GM12878 (cell line): Measurements from ENCODE around the gene GRK5. TPM values are rescaled to one million over a fixed set of nuclear protein-coding genes. Genes with fewer than 3 reads are reported as not detected.
A peak's percentile ranks its signal among the peaks of the same experiment; 100 is the strongest.

ENCODE experiments used
- ATAC-seq: fragments of 200-7000 bp; cut with Tn5 transposase; 3 replicates; pipeline ENCODE4 v1.9.1; 2020; ENCODE audit warnings: mild to moderate bottlenecking, moderate library complexity
- BruUV-seq: library from RNA; stranded (reverse); fragments of 400-500 nt; replicated peaks from 2 replicates; lab custom pipeline; 2021; lab: Mats Ljungman, UMichigan
- CTCF ChIA-PET: fragments of 300-600 bp; sonication (Branson Sonifier 250); formaldehyde crosslinking; extraction: SDS; loops from one replicate; lab custom pipeline; 2021; ENCODE audit warnings: inconsistent platforms; lab: Yijun Ruan, JAX
- POLR2A ChIA-PET: fragments of 350-600 bp; formaldehyde crosslinking; extraction: SDS; loops from one replicate; lab custom pipeline; 2021; ENCODE audit warnings: inconsistent platforms; lab: Charles Lee
- RAD21 ChIA-PET: fragments of 300-600 bp; sonication (Branson Sonifier 250); formaldehyde crosslinking; loops from one replicate; lab custom pipeline; 2023; ENCODE audit warnings: antibody characterized with exemption; ENCODE audit not compliant: unreplicated experiment; lab: Charles Lee
- SMC1A ChIA-PET: fragments of 300-600 bp; sonication (Branson Sonifier 250); formaldehyde crosslinking; loops from one replicate; lab custom pipeline; 2023; ENCODE audit not compliant: unreplicated experiment, uncharacterized antibody; lab: Charles Lee
- DNase-seq: peaks from one replicate; pipeline ENCODE4 v3.0.0-alpha.2; 2011; ENCODE audit warnings: low read depth, low spot score
- FAIRE-seq: peaks from 3 replicates; lab custom pipeline; 2011; peaks lifted over from hg19 to GRCh38; lab: Jason Lieb, UNC
- H2AFZ ChIP-seq: 2 replicates; pipeline ENCODE4 v1.6.0; 2011; ENCODE audit warnings: low read depth, low read length, control low read depth; ENCODE audit not compliant: control insufficient read depth
- H3K27ac ChIP-seq: 2 replicates; pipeline ENCODE4 v1.5.1; 2011; ENCODE audit warnings: control low read depth; ENCODE audit not compliant: control insufficient read depth, insufficient read depth
- H3K27me3 ChIP-seq, 2 experiments: replicated peaks in 1 of 2; 2 replicates each; pipeline versions ENCODE4 v1.6.0 to v1.6.1; 2011; ENCODE audit warnings: low read length in 1 of 2; ENCODE audit not compliant: control insufficient read depth in 2 of 2, insufficient read depth in 2 of 2
- H3K36me3 ChIP-seq, 2 experiments: 2 replicates each; pipeline ENCODE4 v1.5.1; 2011; ENCODE audit warnings: low read length in 1 of 2; ENCODE audit not compliant: control insufficient read depth in 2 of 2, insufficient read depth in 2 of 2
- H3K4me1 ChIP-seq: 2 replicates; pipeline ENCODE4 v1.6.1; 2011; ENCODE audit warnings: mild to moderate bottlenecking, low read length, moderate library complexity, mixed read lengths; ENCODE audit not compliant: control insufficient read depth, insufficient read depth
- H3K4me2 ChIP-seq: 2 replicates; pipeline ENCODE4 v1.6.0; 2011; ENCODE audit warnings: control low read depth; ENCODE audit not compliant: control insufficient read depth, insufficient read depth
- H3K4me3 ChIP-seq: fragments of 200-600 bp; sonication (generic); 2 replicates; pipeline ENCODE4 v1.5.1; 2016
- H3K79me2 ChIP-seq: 2 replicates; pipeline ENCODE4 v1.6.0; 2011; ENCODE audit warnings: low read length; ENCODE audit not compliant: control insufficient read depth, insufficient read depth
- H3K9ac ChIP-seq: 2 replicates; pipeline ENCODE4 v1.8.0; 2011; ENCODE audit warnings: low read length, control low read depth, mixed read lengths; ENCODE audit not compliant: control insufficient read depth, insufficient read depth
- H3K9me3 ChIP-seq: replicated peaks from 3 replicates; pipeline ENCODE4 v1.5.1; 2011; ENCODE audit warnings: mild to moderate bottlenecking, low read length; ENCODE audit not compliant: control insufficient read depth, insufficient read depth
- H4K20me1 ChIP-seq: 2 replicates; pipeline ENCODE4 v1.6.0; 2011; ENCODE audit not compliant: control insufficient read depth, insufficient read depth
- ATF2 ChIP-seq: IDR thresholded peaks from 2 replicates; pipeline ENCODE4 v1.6.1; 2012; ENCODE audit warnings: low read length, inconsistent platforms
- CREB1 ChIP-seq: IDR thresholded peaks from 2 replicates; pipeline ENCODE4 v1.6.1; 2012; ENCODE audit warnings: low read depth, mild to moderate bottlenecking, inconsistent platforms
- CUX1 ChIP-seq: IDR thresholded peaks from 2 replicates; pipeline ENCODE4 v1.6.1; 2012; ENCODE audit warnings: improper control_type of control experiment, low read depth, low read length; ENCODE audit not compliant: insufficient replicate concordance
- ETV6 ChIP-seq, 2 experiments: fragments of 450-650 bp in 1 of 2; IDR thresholded peaks in 1 of 2; conservative IDR thresholded peaks in 1 of 2; 2 replicates each; pipeline ENCODE4 v1.6.1; 2014; ENCODE audit warnings: antibody characterized with exemption in 1 of 2, borderline replicate concordance in 1 of 2, low read depth in 1 of 2, mild to moderate bottlenecking in 1 of 2, moderate library complexity in 1 of 2
- KLF5 ChIP-seq: fragments of 450-650 bp; IDR thresholded peaks from 2 replicates; pipeline ENCODE4 v1.6.1; 2014; ENCODE audit warnings: mild to moderate bottlenecking; ENCODE audit not compliant: partially characterized antibody
- PAX8 ChIP-seq: fragments of 450-650 bp; IDR thresholded peaks from 2 replicates; pipeline ENCODE4 v1.6.1; 2017; ENCODE audit warnings: mild to moderate bottlenecking, moderate library complexity
- RUNX3 ChIP-seq: IDR thresholded peaks from 2 replicates; pipeline ENCODE4 v1.6.1; 2012; ENCODE audit warnings: low read length, inconsistent platforms
- TAF1 ChIP-seq: IDR thresholded peaks from 2 replicates; pipeline ENCODE4 v1.6.1; 2011; ENCODE audit warnings: mild to moderate bottlenecking, low read depth, low read length, borderline replicate concordance
- TBL1XR1 ChIP-seq: IDR thresholded peaks from 2 replicates; pipeline ENCODE4 v1.6.1; 2012; ENCODE audit warnings: low read depth, low read length, improper control_type of control experiment
- YY1 ChIP-seq: IDR thresholded peaks from 2 replicates; pipeline ENCODE4 v1.6.1; 2011; ENCODE audit warnings: low read depth, mild to moderate bottlenecking, low read length
- ZNF207 ChIP-seq: fragments of 450-650 bp; IDR thresholded peaks from 2 replicates; pipeline ENCODE4 v1.6.1; 2014; ENCODE audit warnings: antibody characterized with exemption, mild to moderate bottlenecking, borderline replicate concordance
- WGBS: methylation state at CpG from one replicate; pipeline ENCODE4 v1.1.6; 2016; ENCODE audit warnings: low lambda C conversion rate; ENCODE audit not compliant: insufficient replicate concordance, insufficient coverage; ENCODE audit errors: missing lambda C conversion rate; 5-methylcytosine and 5-hydroxymethylcytosine counted together
- in situ Hi-C: fragments of 300-500 bp; cut with MboI; formaldehyde crosslinking; loops from 9 replicates; pipeline ENCODE4 v1.14.3; 2018; ENCODE audit warnings: mixed read lengths
- intact Hi-C: fragments of 100-400 bp; cut with micrococcal nuclease; formaldehyde crosslinking; loops from one replicate; pipeline ENCODE4 v1.14.2; 2022; ENCODE audit not compliant: unreplicated experiment
- polyA plus RNA-seq, 11 experiments: library from polyadenylated mRNA; depleted of rRNA in 4 of 11; unstranded in 6 of 11; stranded (reverse) in 5 of 11; fragments of >200 nt; fragmentation: Nextera tagmentation in 4 of 11; fragmentation: Illumina TruSeq in 1 of 11; extraction: Ambion mirVana in 4 of 11; extraction: Trizol in 1 of 11; gene quantifications; 1 replicate in 1 of 11; 2 replicates in 10 of 11; pipeline versions ENCODE4 v1.2.1 to v1.2.3, GENCODE V29; 2011 to 2016; ENCODE audit warnings: inconsistent platforms in 2 of 11, missing spikeins in 2 of 11, low read depth in 1 of 11
- total RNA-seq, 4 experiments: library from RNA; depleted of rRNA in 3 of 4; stranded (reverse); fragments of >200 nt in 3 of 4; fragmentation: Illumina TruSeq in 1 of 4; extraction: Trizol in 1 of 4; gene quantifications; 2 replicates each; pipeline versions ENCODE4 v1.2.1 to v1.2.3, GENCODE V29; 2013 to 2021

The GRK5 gene
- total and polyA plus RNA-seq, 10 of the 15 experiments (the other 5 are each of a cell fraction or from before 2014, with no cell fraction given): 0.11 to 22.1 (median 10.0) TPM

DNA sequence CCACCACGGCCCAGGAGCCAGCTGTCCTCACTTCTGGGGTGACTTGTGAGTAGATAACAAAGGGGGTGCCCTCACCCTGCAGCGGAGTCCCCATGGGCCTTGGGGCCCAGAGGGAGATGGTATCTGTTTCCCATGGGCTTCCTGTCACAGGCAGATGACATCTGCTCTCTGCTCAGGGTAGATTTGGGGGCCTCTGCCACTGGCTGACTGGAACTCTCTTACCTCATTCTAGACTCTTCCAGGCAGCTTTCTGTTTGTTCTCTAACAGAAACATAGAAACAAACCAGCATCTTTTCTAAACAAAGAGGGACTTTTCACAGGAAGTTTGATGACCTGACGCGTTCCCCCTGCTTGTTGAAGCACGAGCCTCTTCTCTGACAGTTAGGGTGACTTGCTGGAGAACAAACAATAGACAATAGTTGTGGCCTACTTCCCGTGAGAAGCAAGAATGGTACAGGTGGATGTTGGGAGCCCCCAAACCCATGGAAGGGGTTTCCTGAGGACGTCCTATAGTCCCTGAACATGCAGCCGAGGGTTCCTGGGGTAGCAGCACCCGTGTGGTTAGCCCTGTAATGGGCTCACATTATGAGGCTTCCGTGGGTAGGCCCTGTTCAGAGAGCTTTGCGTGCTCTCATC lies 61.6 kb downstream of the GRK5 start:
- FAIRE-seq: peak; percentile 61
- ATAC-seq: peak; percentile 87
- WGBS: 2% methylated on average over 11 of the region's 11 CpGs
- Histone ChIP-seq H3K27ac (peak overlapping the region; percentile 88), H3K9me3 (no peaks in the 10 kb centered on the region), H3K4me2 (peak overlapping the region; percentile 40), H4K20me1 (no peaks in the 10 kb centered on the region), H2AFZ (peak overlapping the region; percentile 67), H3K4me3 (no peak overlapping the region), H3K4me1 (peaks cover 36% of the 10 kb centered on the region), H3K36me3 (no peaks in the 10 kb centered on the region; a peak in 1 of 4 replicates), H3K79me2 (peaks cover 10% of the 10 kb centered on the region), H3K9ac (peak overlapping the region; percentile 61), H3K27me3 (no peaks in the 10 kb centered on the region)
- DNase-seq: peak; percentile 78
- no TSS peak for BruUV-seq
- intact Hi-C loops: loop anchor here (1.0 to 2.0 kb wide), 2 partner anchors 40 to 60 kb away; no protein-coding TSS in a partner anchor
- SMC1A ChIA-PET: interaction anchor here (1.0 to 1.9 kb wide), 5 partner anchors 9 to 221 kb away, joined by 3 to 5 read pairs (median 3); no protein-coding TSS in a partner anchor
- RAD21 ChIA-PET: interaction anchor here (0.8 to 1.5 kb wide), 4 partner anchors 35 to 62 kb away, joined by 3 to 4 read pairs (median 3); partner anchors contain the start of gene GRK5
- CTCF ChIA-PET: interaction anchor here (1.2 to 1.3 kb wide), 2 partner anchors 21 to 60 kb away, joined by 3 read pairs; no protein-coding TSS in a partner anchor
- in situ Hi-C loops: no loop called here
- POLR2A ChIA-PET: interaction anchor here (3.1 kb wide), 1 partner anchor 37 kb away, joined by 14 read pairs; no protein-coding TSS in a partner anchor
- TF ChIP-seq ZNF207 (no peak), CREB1 (peak; percentile 76; the same call in 1 of the 2 replicates), PAX8 (no peak), ATF2 (peak; percentile 78), TAF1 (peak; percentile 28; the same call in 1 of the 2 replicates), YY1 (0 out of 2 replicates have a peak, but pooled peaks have one; percentile 3), ETV6 (conservative IDR thresholded peaks at IDR 0.05 in 1 of 2, IDR thresholded peaks at IDR 0.05 in 1 of 2; ENCODE audit: borderline replicate concordance in 1 of 2, low read depth in 1 of 2) (peak in 1 of 2 experiments; percentile 80; a peak in 2 of 4 replicates), TBL1XR1 (no peak; the same call in 1 of the 2 replicates), RUNX3 (peak; percentile 74), KLF5 (peak; percentile 17), CUX1 (peak; percentile 73)
